Stimulated activated CD8-positive, alpha-beta memory T cell treated with anti-CD3 and anti-CD28 coated beads, Interleukin-15, amount 100 ng/mL, for 48 hours (primary cell): ENCODE measurements around the gene HSPB8.
"Not testable (repeated sequence)": the region's sequence is repeated elsewhere in the genome, so short reads cannot be mapped to it uniquely, and the experiment has no call there.

Source experiments
- DNase-seq, 2 donors: peaks; one replicate each; pipeline ENCODE4 v3.0.0-alpha.2; 2020; ENCODE audit warnings: low read depth in 2 of 2

HSPB8 gene

DNA sequence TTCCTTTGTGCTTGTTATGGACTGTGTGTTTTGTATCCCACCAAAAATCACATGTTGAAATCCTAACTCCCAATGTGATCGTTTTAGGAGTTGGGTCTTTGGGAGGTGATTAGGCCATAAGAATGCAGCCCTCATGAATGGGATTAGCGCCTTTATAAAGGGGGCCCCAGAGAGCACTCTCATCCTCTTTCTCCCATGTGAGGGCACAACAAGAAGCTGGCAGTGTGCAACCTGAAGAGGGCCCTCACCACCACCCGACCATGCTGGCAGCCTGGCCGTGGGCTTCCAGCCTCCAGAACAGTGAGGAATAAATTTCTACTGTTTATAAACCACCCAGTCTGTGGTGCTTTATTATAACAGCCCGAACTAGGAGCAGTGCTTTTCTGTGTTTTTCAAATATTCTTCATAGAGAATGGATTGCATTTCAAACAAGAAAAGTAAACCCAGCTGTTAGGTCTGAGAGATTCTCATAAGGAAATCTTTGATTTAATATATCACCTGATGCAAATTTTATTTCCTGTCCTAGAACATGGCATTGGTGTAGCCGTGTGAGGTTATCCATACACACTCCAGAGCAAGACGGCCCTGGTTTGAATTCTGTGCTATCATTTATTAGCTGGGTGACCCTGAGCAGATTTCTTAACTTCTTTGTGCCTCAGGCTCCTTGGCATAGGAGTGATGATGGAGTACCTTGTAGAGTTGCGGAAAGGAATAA is 27.8 kb downstream of the HSPB8 start:
- no peak for DNase-seq

DNA sequence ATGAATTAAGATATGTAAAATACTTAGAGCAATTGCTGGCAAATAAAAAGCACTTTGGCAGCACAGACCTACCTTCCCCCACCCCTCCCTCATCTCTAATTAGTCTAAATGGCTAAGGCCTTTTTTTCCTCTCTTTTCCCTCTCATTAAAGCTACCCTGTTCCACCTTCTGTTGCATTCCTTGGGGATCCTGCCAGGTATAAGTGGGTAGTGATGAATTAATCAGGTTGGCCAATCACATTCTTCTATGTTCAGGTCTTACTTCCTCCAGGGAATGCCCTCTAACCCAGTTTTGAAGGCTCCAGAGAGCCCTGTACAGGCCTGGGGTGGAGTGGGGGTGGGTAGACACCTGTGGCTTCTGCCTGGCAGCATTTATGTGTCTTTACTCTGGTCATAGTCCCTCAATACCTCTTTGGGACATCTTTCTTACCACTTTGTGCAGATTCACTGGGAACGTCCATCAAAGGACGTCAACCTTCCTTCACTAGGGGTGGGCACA is 28.4 kb downstream of the HSPB8 start:
- DNase-seq = no peak

DNA sequence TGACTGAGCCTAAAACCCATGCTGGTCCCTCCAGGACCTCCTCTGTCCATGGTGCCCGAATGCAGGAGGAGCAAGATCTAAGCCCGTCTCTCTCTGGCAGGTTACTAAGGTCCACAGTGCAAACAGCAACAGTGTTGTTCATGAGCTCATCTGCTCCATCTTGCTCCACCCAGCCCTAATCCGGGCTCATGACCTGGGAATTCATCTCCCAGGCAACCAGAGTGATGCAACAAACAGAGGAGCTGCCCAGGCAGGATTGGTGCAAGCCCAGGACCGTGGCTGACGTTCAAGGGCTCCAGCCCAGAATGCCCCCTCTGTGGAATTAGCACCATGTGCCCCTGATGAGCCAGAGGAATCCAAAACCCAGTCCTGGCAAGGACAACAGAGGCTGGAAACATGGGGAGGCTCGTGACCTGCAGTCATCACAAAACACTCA is 29.9 kb downstream of the HSPB8 start:
- DNase-seq = no peak

DNA sequence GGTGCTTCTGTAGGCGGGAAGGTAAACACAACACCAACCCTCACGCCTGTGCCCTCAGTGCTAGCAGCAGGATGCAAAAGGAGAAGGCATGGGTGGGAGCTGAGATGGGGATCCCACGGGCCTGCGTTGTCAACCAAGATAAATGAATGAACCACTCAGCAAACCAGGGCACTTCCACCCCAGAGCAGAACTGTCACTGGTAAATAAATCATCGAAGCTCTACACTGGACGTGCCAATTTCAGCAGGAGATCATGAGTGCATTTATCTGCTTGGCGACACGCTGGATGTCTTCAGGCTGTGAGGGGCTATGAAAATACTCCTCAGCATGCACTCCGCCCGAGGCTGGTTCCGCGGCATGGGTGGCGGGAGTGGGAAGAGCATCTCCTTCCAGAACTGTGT is 33.2 kb downstream of the HSPB8 start:
- DNase-seq = no peak

DNA sequence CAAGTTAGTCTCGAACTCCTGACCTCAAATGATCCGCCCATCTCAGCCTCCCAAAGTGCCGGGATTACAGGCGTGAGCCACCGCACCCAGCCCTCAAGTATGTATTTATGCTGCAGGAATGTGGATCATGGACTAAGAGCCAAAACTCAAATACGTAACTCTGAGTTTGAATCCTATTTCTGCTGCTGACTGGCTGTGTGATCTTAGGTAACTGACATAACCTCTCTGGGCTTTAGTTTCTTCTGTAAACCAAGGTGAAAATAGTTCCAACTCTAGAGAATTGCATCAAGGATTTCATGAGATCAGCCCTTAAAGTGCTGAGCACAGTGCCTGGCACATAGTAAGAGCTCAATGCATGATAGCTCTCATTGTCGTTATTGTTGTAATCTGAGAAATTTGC is 37.4 kb downstream of the HSPB8 start:
- no peak for DNase-seq

DNA sequence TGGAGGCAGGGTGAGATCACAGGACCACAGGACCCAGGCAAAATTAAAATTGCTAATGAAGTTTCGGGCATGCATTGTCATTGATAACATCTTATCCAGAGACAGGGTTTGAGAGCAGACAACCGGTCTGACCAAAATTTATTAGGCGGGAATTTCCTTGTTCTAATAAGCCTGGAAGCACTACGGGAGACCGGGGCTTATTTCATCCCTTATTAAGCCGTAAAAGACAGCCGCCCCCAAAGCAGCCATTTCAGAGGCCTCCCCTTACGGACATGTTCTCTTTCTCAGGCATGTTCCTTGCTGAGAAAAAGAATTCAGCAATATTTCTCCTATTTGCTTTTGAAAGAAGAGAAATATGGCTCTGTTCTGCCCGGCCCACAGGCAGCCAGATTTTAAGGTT is 40.1 kb downstream of the HSPB8 start:
- not testable (repeated sequence) for DNase-seq

DNA sequence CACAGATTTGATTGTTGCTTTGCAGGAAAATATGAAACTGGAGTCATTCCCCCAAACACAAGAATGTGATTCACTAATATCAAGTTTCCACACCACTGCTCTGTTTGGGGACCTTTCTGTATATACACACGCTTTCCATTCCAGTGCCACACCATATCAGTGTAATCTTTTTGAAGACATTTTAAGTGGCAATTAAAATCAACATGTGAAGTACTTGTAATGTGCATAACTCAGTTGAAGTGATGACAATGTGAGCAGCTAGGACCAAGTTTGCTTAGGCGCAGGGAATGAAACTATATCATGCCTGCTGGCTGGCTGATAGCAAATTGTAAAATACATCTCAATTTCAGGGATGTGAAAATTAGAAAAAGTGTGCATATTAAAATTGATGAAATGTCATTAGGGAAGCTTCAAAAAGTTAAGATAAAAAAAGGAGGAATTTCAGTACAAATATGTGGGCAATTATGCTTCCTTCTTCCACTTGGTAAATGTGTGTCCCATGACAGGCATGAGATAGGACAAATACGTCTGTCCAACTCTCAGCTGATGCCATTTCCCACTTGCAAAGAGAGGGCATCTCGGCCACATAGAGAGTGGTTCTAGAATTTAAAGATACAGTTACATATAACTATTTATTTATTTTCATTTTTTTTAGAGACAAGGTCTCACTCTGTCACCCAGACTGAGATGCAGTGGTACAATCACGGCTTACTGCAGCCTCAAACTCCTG is 43.7 kb downstream of the HSPB8 start:
- no peak for DNase-seq

DNA sequence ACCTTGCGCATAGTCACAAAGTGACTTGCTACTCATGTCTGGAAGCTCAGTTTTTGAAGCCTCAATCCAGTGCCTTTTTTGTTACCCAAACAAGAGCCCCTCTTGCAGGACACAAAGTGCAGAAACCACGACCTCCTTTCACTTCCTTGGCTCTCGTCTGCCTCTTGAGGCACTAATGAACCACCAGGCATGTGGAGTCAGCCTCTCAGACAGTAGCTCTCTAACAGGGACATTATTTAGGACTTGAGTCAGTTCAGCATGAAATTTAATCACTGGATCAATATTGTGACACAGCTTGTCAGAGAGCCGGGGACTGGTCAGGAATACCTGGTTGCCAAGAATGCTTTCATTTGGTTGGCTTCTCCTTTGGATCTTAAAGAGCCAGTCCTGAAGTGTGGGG is 46.7 kb downstream of the HSPB8 start:
- DNase-seq = no peak

DNA sequence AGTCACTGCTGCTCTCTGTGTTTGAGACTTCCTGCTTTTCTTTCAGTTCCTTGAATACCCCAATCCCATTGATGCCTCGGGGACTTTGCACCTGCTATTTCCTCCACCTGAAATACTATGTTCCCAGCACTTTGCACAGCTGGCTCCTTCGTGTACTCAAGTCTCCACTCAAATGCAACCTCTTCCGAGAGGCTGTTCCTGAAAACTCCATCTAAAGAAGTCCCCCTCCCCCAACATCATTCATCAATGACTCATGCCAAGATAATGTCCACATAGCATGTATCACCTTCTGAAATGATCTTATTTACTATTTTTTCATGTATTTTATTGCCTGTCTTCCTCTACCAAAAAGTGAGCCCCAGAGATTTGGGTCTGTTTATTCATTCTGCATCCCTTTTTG is 48.6 kb downstream of the HSPB8 start:
- no peak for DNase-seq

DNA sequence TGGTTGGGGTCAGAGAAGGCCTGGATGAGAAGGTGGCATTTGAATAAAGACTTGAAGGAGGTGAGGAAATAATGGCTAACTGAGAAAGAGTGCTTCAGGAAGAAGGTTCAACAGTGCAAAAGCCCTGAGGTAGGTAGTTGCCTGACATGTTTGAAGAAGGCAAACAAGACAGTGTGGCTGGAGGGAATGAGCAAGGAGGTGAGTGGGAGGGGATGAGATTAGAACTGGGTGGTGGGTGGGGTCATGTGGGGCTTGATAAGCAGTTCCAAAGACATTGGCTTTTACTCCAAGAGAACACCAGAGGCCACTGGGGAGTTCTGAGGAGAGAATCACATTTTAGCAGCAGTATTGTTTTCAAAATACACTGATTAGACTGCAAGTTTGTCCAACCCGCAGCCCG is 50.5 kb downstream of the HSPB8 start:
- no peak for DNase-seq

DNA sequence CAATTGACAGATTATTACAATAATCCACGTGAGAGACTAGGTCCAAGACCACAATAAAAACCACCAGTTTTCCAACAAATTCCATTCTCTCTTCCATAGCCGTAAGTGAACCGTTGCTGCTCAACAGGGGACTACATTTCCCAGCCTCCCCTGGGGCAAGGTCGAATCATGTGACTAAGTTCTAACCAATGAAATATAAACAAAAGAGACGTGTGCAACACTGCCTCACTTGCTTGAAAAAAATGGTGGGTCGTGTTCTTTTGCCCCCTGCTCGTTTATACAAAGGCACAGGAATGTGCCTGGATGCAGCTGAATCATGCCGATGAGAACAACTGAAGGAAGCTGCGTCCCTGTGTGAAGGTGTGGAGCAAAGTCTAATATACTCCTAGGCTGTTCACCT is 51.1 kb downstream of the HSPB8 start:
- no peak for DNase-seq

DNA sequence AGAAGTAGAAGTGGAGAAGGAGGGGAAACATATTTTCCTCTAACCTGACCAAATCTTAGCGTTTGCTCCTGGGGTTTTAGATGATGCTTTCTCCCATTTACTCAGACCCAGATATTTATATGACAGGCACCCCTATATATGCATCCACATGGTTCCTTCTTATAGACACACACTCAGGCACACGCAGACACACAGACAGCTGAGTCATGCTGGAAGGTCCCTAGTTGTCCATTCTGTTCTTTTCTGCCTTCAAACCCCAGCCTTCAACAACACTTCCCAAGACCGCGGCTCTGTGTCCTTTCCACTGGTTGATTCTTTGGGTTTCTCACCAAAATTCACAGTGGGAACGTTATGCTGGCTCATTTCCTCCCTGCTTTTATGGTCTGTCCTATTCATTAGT is 52.1 kb downstream of the HSPB8 start:
- DNase-seq = no peak

DNA sequence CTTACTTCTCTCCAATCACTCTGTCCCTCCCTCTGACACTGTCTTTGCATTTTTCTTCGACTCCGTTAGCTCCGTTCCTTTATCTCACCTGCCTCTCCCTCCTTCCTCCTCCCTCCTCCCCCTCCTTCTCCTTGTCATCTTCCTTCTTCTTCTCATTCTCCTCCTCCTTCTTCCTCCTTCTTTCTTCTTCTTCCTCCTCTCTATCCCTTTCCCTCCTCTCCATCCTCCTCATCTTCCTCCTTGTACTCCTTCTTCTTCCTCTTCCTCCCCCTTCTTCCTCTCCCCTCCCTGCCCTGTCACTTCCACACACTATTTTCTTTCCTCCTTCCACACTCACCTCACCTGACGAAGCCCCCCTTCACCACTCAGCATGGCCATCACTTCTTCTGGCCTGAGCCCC is 53.0 kb downstream of the HSPB8 start:
- DNase-seq = no peak

DNA sequence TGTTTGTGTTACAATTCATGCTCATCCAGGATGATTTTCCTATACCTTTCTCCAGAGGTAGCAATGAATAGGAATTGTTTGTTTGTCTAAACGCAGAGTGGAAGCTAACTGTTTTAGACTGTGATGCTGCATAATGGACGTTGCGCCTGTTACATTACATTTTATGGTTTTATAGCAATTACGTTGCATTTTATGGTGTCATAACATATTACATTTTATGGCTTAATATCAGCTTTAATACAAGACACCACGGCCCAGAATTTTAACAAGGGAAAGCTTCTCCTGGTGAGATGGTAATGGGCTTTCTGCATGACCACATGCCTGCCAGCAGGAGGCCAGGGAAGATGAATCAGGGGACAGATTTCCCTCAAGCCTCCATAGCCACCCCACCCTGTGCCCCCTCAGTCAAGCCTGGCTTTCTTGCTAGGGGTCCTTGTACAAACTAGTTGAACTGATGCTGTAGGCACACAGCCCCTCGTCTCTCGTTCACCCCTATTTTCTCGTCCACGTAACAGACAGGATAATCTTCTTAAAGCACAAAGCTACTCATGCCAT is 56.5 kb downstream of the HSPB8 start:
- no peak for DNase-seq

DNA sequence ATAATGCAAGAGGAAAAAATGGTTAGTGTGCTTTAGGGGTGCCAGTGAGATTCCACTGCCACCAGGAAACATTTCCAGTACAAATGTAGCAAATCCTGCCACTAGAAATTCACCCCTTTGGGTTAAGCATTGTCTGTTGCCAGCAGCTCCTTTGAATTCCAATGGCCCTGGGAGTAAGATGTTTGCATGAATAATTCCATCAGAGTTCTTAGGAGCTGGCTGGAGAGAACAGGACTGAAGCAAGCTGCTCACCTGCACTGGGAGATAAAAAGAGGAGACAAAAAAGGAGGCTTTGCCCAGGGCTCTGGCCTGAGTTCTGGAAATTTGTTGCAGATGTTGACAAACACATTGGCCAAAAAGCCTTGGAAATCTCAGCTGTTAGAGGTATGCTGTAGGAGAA is 57.6 kb downstream of the HSPB8 start:
- DNase-seq = no peak

DNA sequence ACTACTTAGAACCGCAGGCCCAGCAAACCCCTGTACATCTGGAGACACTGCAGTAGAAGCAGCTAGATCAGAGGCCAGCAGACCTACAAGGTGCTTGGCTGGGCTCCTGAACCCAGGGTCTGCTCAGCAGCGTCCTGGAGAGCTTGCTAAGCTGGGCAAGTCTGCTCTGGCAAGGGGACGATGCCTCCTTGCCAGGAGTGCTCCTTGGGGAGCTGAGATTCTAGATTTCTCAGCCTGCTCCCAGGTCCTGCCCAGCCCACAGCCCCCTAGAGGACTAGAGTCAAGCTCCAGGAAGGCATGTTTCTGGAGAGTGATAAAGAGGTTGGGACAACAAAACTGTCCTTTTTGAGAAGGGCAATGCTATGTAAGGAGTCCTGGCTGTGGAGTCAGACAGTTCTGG is 60.3 kb downstream of the HSPB8 start:
- no peak for DNase-seq

DNA sequence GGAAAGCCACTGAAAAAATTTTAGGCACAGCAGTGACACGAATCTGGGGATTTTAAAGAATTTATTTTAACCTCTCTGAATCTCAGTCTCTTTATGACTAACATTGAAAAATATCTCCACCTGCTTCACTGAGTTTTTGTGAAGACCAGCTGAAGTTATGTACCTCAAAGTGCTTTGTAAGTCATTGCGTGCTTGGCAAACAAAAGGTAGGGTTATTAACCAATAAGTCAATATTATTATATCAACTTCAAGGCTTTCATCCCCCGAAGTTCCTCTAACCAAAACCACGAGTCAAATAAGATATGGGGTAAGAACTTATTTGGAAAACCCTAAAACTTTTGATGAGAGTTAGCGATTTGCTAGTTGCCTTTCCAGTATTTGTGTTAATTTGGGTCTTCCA is 62.3 kb downstream of the HSPB8 start:
- no peak for DNase-seq

DNA sequence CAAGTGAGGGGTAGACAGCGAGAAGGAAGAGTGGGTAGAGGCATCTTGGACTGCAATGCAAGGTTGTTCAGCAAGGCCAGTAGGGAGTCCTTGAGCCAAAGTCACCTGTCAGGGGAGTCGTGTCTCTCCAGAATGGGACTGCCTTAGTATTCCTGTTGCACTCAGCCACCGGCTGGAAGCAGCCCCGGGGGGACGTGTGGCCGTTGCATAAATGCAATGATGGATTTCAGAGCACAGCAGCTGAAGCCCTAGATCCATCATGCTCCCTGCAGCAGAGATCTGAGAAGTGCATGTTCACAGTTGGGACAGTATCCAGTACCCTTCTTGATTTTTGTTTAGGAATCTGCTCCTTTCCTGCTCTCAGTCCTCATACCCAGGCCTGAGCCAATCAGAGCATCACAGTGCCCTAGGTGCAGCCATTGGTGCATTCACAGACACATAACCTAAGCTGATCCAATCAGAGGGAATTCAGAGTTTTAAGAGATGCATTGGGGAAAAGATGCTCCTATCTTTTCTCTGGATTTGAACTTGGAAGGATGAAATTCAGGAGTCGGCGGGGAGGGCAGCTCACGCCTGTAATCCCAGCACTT is 62.9 kb downstream of the HSPB8 start:
- no peak for DNase-seq
